ENCODE measurements around the gene NUCB2.

DNA sequence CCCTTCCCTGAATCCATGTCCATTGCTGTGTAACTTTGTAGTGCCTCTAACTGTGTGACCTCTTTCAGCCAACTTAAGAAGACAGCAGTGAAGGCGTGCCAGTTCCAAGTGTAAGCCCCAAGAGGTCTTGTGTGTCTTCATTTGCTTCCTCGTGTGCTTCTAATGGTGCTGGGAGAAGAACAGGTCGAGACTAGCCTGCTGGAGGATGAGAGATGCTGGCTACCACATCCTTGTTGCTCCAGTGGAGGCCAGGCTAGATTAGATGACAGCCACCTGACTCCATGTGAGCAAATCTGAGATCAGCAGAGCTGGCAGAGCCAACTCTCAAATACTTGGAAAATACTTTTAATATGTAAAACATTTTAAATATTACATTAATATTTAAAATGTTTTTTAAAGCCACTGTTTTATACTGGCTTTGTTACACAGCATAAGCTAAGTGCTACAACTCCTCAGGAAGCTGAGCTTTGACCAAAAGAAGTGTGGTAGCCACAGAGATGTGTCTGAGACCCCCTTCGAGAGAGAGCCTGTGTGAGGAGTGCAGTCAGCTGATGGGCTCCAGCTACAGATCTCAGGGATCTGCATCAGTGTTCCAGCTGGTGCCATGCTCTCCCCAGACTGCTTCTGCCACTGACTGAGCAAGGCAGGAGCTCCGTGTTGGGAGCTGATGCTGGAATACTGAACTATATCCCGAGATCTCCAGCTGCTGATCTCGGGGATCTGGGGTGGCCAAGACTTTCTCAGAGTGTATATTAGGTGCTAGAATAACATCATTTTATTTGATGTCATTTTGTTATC lies 103.0 kb downstream of the NUCB2 start:
- TF ChIP-seq FOS (IDR thresholded peaks at IDR 0.05; ENCODE audit: borderline replicate concordance, extremely low read depth, insufficient read length) (no peak), EP300 (IDR thresholded peaks at IDR 0.05; ENCODE audit: borderline replicate concordance in 1 of 2, control insufficient read depth in 1 of 2, low read depth in 2 of 2, low read length in 2 of 2) (no peak), BCL11A (IDR thresholded peaks at IDR 0.05; ENCODE audit: low read depth, low read length) (no peak), CREM (IDR thresholded peaks at IDR 0.05; ENCODE audit: low read depth) (no peak), ZNF384 (IDR thresholded peaks at IDR 0.05; ENCODE audit: borderline replicate concordance, low read depth, low read length) (no peak), POLR2A (IDR thresholded peaks at IDR 0.05; ENCODE audit: low read depth, low read length) (no peak)
- TF ChIP-seq, protein P1, sequence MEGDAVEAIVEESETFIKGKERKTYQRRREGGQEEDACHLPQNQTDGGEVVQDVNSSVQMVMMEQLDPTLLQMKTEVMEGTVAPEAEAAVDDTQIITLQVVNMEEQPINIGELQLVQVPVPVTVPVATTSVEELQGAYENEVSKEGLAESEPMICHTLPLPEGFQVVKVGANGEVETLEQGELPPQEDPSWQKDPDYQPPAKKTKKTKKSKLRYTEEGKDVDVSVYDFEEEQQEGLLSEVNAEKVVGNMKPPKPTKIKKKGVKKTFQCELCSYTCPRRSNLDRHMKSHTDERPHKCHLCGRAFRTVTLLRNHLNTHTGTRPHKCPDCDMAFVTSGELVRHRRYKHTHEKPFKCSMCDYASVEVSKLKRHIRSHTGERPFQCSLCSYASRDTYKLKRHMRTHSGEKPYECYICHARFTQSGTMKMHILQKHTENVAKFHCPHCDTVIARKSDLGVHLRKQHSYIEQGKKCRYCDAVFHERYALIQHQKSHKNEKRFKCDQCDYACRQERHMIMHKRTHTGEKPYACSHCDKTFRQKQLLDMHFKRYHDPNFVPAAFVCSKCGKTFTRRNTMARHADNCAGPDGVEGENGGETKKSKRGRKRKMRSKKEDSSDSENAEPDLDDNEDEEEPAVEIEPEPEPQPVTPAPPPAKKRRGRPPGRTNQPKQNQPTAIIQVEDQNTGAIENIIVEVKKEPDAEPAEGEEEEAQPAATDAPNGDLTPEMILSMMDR (IDR thresholded peaks at IDR 0.05 in 2 of 3, conservative IDR thresholded peaks at IDR 0.05 in 1 of 3; ENCODE audit: control insufficient read depth in 2 of 3, extremely low read depth in 1 of 3, insufficient read depth in 1 of 3, low read depth in 3 of 3, low read length in 3 of 3) = no peak

Data from GM12878 (cell line).